Effector CD8-positive, alpha-beta T cell (primary cell): ENCODE measurements around the gene TMEM245.
A peak's percentile ranks its signal among the peaks of the same experiment; 100 is the strongest.

Experiments used
- DNase-seq: peaks from one replicate; lab custom pipeline; 2025; lab: John Stamatoyannopoulos, UW
- total RNA-seq, 4 experiments: gene quantifications; one replicate each; lab custom pipeline; 2026; lab: John Stamatoyannopoulos, UW

TMEM245 gene
- 107 to 353 (median 216) reads per million in 4 experiments for total RNA-seq

DNA sequence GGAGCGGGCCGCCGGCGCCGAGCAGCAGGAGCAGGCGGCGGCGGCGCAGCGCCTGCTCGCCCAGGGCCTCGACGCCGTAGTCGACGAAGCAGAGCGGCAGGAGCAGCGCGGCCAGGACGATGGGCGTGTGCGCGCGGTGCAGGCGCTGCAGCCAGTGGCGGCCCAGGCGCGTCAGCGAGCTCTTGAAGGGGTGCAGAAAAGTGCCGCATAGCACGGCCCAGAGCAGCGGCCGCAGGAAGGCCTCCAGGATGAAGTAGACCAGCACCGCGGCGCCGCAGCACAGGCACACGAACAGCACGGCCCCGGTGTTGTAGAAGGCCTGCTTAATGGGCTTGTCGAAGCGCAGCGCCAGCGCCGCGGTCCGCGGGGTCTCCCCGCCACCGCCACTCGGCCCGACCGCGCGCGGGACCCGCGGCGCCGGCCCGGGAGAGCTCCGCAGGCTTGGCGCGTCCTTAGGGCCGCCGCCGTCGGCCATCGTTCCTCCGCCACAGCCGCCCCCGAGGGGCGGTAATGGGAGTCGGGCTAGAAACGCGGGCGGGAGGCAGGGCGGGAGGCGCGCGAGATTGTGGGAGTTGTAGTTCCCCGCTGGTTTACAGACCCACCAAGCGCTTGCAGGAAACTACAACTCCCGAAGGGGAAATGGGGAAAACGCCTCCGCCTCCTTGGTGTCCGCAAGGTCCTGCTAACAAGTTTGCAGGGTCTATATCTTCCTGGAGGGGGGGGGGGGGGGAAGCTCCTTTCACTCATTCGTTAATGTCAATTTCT is at the start of gene TMEM245:
Gene TMEM245 (minus strand): TSS at position 509 of the 765 bp plus-strand sequence. CDS start 34 bp downstream, at position 475.
- DNase-seq, result peak; percentile 92

DNA sequence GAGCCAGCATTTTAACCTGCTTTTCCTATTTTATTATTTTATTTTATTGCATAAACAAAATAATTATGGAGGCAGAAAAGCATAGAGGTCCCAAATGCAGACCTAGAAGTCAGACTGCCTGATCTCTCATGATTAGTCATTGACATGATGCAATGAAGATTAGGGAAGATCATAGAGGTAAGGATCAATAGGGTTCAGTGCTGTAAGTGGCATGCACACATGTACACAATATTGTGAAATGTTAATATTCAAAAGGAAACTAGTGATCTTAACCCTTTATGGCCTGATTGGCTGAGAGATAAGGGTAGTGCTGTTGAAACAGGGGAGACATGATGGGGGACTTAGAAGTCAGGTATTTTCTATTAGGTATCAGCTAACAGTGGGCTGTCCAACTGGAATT is 48.4 kb upstream of the TMEM245 start:
- DNase-seq, result no peak

DNA sequence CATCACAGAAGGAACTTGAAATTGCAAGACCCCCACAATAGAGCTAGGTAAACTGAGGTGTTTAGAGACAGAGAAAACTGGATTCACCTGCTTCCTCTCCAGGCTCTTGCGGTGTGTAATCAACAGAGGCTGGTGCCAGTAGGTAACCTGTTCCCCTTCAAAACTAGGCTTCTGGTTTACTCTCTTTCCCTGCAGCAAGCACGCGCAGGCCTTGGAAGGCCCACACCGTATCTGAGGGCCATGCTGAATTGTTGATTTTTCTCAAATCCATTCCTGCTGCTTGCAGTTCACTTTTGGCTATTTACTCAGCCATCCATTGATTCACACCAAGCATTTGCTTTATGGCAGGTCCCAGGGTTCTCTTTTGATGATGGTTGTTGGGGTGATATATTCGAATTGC is 48.0 kb upstream of the TMEM245 start:
- no peak for DNase-seq

DNA sequence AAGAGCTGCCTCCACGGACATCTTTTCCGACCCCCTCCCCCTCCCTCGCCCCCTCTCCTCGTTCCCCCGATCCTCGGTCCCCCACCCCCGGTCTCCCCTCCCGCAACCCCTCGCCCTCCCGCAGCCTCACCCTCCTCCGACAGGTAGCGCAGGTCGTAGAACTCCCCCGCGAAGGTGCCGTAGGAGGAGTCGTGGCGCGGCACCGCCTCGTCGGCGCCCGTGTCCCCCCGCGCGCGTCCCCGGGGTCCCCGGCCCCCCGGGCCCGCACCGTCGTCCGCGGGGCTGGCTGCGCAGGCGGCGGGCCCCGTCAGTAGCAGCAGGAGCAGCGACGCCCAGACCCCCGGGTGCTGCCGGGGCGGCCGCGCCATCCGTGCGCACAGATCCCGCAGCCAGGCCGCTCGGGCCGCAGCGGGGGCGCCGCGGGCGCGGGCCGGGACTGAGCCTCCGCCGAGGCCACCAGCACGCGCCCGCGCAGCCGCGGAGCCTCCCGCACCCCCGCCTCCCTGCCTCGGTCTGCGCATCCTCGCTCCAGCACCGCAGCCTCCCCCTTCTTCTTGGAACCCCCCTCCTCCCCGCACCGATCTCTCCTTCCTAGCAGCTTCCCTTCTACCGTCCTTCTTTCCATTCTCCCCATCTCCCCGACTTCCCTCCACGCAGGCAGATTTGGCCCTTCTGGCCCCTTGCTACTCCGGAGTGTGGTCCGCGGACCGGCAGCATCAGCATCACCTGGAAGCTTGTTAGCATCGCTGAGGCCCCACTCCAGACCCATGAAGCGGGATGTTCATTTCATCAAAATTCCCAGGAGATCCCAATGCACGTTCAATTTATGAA is 47.2 kb upstream of the TMEM245 start, which contains the start of gene FRRS1L:
Gene FRRS1L (minus strand): TSS at position 479 of the 831 bp plus-strand sequence. CDS start 111 bp downstream, at position 368.
- DNase-seq, result no peak

DNA sequence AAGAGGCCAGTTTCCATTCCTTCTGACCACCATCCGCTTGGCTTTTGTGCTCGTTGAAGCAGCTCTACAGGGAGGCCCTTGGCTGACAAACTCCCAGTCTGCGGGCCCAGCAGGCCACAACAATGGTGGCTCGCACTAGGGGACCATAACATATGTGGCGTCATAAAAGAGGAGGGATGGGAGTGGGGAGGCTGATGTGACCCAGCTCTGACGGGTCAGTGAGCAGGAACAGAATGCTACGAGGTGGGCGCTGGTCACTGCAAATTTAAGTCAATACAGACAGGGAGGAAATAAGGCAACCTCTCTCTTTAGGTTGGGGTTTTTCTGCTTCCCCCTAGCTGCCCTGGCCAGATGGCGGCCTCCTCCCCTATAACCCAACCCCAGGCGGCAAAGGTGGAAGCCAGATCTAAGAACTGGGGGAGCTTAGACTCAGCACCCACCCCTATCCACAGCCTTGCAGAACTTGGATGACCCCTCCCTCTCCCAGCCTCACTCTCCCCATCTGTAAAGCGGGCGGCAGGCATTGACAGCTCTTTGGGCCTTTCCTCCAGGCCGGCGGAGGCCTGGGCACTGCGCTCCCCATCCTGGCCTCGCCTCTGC is 46.5 kb upstream of the TMEM245 start:
- no peak for DNase-seq

GRCh38 chr9:109164042-109164441 is 44.3 kb upstream of the TMEM245 start:
- no peak for DNase-seq

- no peak for DNase-seq
These were observed 43.4 kb upstream of the TMEM245 start for GRCh38 chr9:109163194-109163593.

GRCh38 chr9:109162677-109163076 is 42.9 kb upstream of the TMEM245 start:
- DNase-seq, result no peak

GRCh38 chr9:109161471-109161870 is 41.7 kb upstream of the TMEM245 start:
- no peak for DNase-seq

GRCh38 chr9:109159583-109159982 is 39.8 kb upstream of the TMEM245 start:
- DNase-seq, result no peak

- DNase-seq, result no peak
These were observed 38.9 kb upstream of the TMEM245 start for GRCh38 chr9:109158651-109159050.

GRCh38 chr9:109156708-109157107 is 37.0 kb upstream of the TMEM245 start:
- no peak for DNase-seq

GRCh38 chr9:109150925-109151545 is 31.3 kb upstream of the TMEM245 start:
- DNase-seq, result no peak

DNA sequence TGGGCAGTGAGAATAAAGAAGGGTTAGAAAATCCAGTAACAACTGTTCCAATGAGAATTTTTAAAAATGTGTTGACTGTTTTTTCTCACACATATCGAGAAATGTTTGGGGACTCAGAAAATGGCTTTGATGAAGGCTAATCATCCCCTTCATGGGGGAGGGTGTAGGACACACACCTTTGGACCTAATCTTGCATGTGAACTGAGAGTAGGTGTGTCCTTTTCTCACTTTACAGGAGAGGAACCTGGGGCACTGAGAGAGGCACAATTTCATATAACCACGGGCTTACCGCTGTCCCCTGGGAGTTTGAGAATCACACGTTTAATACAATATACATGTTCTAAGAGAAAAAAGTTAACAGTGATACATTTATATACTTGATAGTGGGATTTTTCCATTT is 30.0 kb upstream of the TMEM245 start:
- DNase-seq, result no peak

- DNase-seq, result no peak
These were observed 29.3 kb upstream of the TMEM245 start for GRCh38 chr9:109149089-109149488.

- no peak for DNase-seq
These were observed 25.3 kb upstream of the TMEM245 start for GRCh38 chr9:109145051-109145450.

DNA sequence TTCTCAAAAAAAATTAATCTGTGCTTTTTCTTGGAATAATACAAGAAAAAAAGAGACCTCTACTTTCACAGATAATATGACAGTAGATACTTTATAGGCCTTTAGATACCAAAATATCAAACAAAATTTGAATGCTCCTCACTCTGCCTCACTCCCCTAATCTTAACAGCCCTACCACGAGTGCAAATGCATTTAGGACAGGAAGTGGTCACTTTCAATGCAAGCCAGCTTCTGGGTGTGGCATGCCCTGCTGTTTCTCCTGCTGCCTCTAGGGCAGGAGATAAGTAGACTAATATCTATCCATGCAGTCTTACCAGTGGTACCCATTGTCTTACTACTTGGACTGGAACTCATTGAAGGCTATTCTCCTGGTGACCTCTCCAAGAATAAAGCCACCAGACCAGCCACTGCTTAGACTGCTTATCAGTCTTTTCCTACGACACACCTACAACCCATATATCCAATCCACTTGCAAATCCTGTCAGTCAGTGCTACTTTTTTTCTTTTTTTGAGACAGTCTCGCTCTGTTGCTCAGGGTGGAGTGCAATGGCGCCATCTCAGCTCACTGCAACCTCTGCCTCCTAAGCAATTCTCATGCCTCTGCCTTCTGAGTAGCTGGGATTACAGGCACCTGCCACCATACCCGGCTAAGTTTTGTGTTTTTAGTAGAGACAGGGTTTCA is 24.3 kb upstream of the TMEM245 start:
- DNase-seq, result no peak

DNA sequence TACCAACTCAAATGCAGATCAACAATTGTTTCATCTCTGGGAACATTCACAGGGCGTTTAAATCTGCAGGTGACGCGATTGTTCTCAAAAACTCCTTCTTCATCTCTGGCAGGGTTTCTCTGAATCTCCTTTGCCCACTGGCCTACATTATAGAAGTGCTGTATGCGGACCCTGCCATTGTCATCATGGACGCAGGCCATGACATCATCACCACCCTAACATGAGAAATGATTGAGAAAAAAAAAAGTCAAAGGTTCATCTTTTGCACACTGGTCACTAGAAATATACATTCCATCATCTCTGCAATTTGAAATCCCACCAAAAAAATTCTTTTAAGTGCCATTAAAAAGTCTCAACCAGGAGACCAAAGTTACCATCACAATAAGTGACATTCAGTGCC is 21.6 kb upstream of the TMEM245 start:
- no peak for DNase-seq

GRCh38 chr9:109139851-109140250 is 20.1 kb upstream of the TMEM245 start:
- DNase-seq, result no peak

- DNase-seq, result no peak
These were observed 18.7 kb upstream of the TMEM245 start for GRCh38 chr9:109138421-109138820.

- no peak for DNase-seq
These were observed 14.4 kb upstream of the TMEM245 start for GRCh38 chr9:109134167-109134578.
